CD4-positive, alpha-beta T cell treated with Interferon alpha-2 for 1 hour (primary cell): ENCODE measurements around the gene NCOA5.
A peak's percentile ranks its signal among the peaks of the same experiment; 100 is the strongest.

Experiments
- DNase-seq, 2 donors: peaks; one replicate each; pipeline ENCODE4 v3.0.0-alpha.2; 2020 to 2022

The NCOA5 gene

GRCh38 chr20:46088409-46089166, 1.2 kb downstream of the NCOA5 start:
- DNase-seq, result no peak

GRCh38 chr20:46087161-46087560, 2.6 kb downstream of the NCOA5 start:
- DNase-seq, result peak in 1 of 2 donors; percentile 18

- DNase-seq, result no peak
These were observed 4.4 kb downstream of the NCOA5 start for GRCh38 chr20:46085179-46085851.

GRCh38 chr20:46084805-46085178, 5.0 kb downstream of the NCOA5 start:
- no peak for DNase-seq

- DNase-seq, result no peak
These were observed 6.2 kb downstream of the NCOA5 start for GRCh38 chr20:46083531-46084061.

- no peak for DNase-seq
These were observed 6.7 kb downstream of the NCOA5 start for GRCh38 chr20:46083101-46083500.

- DNase-seq, result no peak
These were observed 8.7 kb downstream of the NCOA5 start for GRCh38 chr20:46081074-46081473.

- DNase-seq, result no peak
These were observed 10.8 kb downstream of the NCOA5 start for GRCh38 chr20:46078954-46079353.

GRCh38 chr20:46077642-46078305, 12.0 kb downstream of the NCOA5 start:
- no peak for DNase-seq

- DNase-seq, result no peak
These were observed 13.0 kb downstream of the NCOA5 start for GRCh38 chr20:46076806-46077205.

- no peak for DNase-seq
These were observed 15.8 kb downstream of the NCOA5 start for GRCh38 chr20:46074006-46074405.

- no peak for DNase-seq
These were observed 16.3 kb downstream of the NCOA5 start for GRCh38 chr20:46073443-46073842.

GRCh38 chr20:46073024-46073423, 16.7 kb downstream of the NCOA5 start:
- DNase-seq, result no peak

GRCh38 chr20:46071573-46071972, 18.2 kb downstream of the NCOA5 start:
- DNase-seq, result no peak

GRCh38 chr20:46070215-46070900, 19.4 kb downstream of the NCOA5 start:
- DNase-seq, result no peak

- no peak for DNase-seq
These were observed 24.1 kb downstream of the NCOA5 start for GRCh38 chr20:46065691-46066090.

- no peak for DNase-seq
These were observed 24.8 kb downstream of the NCOA5 start for GRCh38 chr20:46065006-46065405.

GRCh38 chr20:46063652-46064054, 26.1 kb downstream of the NCOA5 start:
- no peak for DNase-seq

GRCh38 chr20:46063151-46063550, 26.6 kb downstream of the NCOA5 start:
- DNase-seq, result no peak

GRCh38 chr20:46062621-46063020, 27.1 kb downstream of the NCOA5 start:
- DNase-seq, result no peak

- DNase-seq, result no peak
These were observed 27.6 kb downstream of the NCOA5 start for GRCh38 chr20:46062151-46062550.

- DNase-seq, result no peak
These were observed 28.8 kb downstream of the NCOA5 start for GRCh38 chr20:46060975-46061374.

- peak in 1 of 2 donors; percentile 31 for DNase-seq
These were observed 29.4 kb downstream of the NCOA5 start for GRCh38 chr20:46060301-46060881.
